ENCODE data around the gene GTF2F2. TPM values are rescaled to one million over a fixed set of nuclear protein-coding genes. Genes with fewer than 3 reads are reported as not detected.
A peak's percentile ranks its signal among the peaks of the same experiment; 100 is the strongest.

Gene GTF2F2
- total RNA-seq, 6 donors from 2014 or later: 10.2 to 29.3 (median 18.2) TPM

DNA sequence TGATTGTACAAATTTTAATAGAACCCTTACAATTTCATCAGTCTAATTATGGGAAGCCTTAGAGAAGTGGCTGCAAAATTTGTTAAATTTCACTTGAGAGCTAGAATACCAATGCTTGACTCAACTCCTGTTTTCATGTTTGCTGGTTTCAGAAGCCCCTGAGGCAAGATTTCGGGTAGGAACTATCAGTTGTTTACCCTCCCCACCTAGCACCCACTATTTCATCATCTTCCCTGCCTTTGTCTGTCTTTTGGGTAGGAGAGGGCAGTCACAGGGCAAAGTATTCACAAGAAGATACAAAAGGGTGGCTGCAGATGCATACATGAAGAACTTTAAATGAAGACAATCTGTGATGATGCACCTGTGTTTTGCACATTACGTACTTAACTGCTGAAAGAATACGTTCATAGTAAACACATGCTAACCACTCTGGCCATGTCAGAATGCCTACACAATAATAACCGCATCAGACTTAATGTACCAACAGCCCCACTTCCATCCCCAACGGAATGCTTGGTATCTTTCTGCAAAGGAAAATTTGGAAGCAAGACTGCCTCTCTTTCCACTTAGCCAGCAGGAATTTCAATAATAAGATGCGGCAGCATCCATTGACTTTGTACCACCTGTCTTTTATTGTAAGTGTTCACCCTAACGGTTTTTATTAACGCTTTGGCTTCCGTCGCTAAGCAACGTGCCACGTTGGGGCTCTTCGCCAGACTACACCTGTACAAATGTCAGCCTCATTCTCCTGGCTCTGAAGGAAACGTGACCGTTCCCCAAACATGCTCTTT is 190.2 kb downstream of the GTF2F2 start:
- DNase-seq (no peak), ATAC-seq (ENCODE audit: low FRiP score in 2 of 2) (no peak)
- no peak overlapping the region for H3K27ac ChIP-seq
- no peaks in the 10 kb centered on the region for H3K9me3 ChIP-seq
- WGBS, 2 donors: 22 to 26% methylated on average over 15 of the region's 15 CpGs
- H3K4me1 ChIP-seq: peaks cover 10 to 18% (median 13%) of the 10 kb centered on the region in 4 donors
- no peaks in the 10 kb centered on the region for H3K36me3 ChIP-seq
- no peaks in the 10 kb centered on the region for H3K27me3 ChIP-seq
- TF ChIP-seq POLR2AphosphoS5 (IDR thresholded peaks at IDR 0.05): no peak
- TF ChIP-seq EP300 (IDR thresholded peaks at IDR 0.05): no peak
- TF ChIP-seq, protein P1, sequence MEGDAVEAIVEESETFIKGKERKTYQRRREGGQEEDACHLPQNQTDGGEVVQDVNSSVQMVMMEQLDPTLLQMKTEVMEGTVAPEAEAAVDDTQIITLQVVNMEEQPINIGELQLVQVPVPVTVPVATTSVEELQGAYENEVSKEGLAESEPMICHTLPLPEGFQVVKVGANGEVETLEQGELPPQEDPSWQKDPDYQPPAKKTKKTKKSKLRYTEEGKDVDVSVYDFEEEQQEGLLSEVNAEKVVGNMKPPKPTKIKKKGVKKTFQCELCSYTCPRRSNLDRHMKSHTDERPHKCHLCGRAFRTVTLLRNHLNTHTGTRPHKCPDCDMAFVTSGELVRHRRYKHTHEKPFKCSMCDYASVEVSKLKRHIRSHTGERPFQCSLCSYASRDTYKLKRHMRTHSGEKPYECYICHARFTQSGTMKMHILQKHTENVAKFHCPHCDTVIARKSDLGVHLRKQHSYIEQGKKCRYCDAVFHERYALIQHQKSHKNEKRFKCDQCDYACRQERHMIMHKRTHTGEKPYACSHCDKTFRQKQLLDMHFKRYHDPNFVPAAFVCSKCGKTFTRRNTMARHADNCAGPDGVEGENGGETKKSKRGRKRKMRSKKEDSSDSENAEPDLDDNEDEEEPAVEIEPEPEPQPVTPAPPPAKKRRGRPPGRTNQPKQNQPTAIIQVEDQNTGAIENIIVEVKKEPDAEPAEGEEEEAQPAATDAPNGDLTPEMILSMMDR (IDR thresholded peaks at IDR 0.05): no peak
- no peak for TF ChIP-seq POLR2A (IDR thresholded peaks at IDR 0.05)
- peak overlapping the region in 3 of 4 donors; percentile 39 to 54 (median 53) for H3K4me3 ChIP-seq

DNA sequence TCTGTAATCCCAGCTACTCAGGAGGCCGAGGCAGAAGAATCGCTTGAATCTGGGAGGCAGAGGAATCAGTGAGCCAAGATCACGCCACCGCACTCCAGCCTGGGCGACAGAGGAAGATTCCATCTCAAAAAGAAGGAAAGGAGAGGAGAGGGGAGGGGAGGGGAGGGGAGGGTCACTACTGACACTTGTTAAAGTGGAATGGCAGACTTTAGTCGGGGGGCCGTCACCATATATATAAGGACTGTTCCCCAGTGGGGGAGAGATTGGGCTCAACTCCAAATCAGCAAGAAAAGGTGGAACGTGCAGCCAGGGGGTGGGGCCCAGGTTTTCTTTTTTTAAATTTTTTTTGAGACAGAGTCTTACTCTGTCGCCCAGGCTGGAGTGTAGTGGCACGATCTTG is 194.5 kb downstream of the GTF2F2 start:
- Histone ChIP-seq H3K9me3 (no peaks in the 10 kb centered on the region), H3K4me1 (peaks cover 10 to 14% (median 13%) of the 10 kb centered on the region in 4 donors), H3K27ac (no peak overlapping the region), H3K4me3 (no peak overlapping the region), H3K36me3 (no peaks in the 10 kb centered on the region), H3K27me3 (no peaks in the 10 kb centered on the region)
- WGBS, 2 donors: 85 to 93% methylated on average over 10 of the region's 10 CpGs
- DNase-seq: no peak
- no peak for ATAC-seq (ENCODE audit: low FRiP score in 2 of 2)
- no peak for TF ChIP-seq POLR2AphosphoS5 (IDR thresholded peaks at IDR 0.05)
- TF ChIP-seq EP300 (IDR thresholded peaks at IDR 0.05): no peak
- no peak for TF ChIP-seq POLR2A (IDR thresholded peaks at IDR 0.05)

DNA sequence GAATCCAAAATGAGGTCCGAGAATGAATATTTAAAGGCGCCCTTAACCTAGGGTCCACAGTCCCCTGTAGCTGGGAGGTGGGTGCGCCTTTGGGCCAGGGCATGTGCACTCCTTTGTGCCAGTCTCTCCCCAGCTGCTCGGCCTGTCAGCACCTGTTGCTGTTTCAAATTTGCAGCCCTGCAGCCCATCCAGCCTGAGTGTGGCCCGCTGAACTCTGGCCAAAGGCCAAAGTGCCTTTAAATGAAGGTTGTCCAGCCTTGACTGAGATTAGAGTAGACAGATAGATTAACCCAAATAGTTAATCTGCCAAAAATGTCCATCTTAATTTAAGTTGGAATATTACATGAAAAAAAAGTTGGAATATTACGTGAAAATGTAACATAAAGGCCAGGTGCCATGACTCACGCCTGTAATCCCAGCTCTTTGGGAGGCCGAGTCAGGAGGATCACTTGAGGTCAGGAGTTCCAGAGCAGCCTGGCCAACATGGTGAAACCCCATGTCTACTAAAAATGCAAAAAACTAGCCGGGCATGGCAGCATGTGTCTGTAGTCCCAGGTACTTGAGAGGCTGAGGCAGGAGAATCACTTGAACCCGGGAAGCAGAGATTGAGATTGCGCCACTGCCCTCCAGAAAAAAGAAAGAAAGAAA is 195.3 kb downstream of the GTF2F2 start:
- no peak overlapping the region for H3K27ac ChIP-seq
- no peak for TF ChIP-seq POLR2AphosphoS5 (IDR thresholded peaks at IDR 0.05)
- TF ChIP-seq, protein P1 (IDR thresholded peaks at IDR 0.05): no peak
- no peak for TF ChIP-seq POLR2A (IDR thresholded peaks at IDR 0.05)
- TF ChIP-seq EP300 (IDR thresholded peaks at IDR 0.05): no peak
- H3K9me3 ChIP-seq: no peaks in the 10 kb centered on the region
- DNase-seq: no peak
- H3K4me1 ChIP-seq: peaks cover 10 to 17% (median 13%) of the 10 kb centered on the region in 4 donors
- no peak for ATAC-seq (ENCODE audit: low FRiP score in 2 of 2)
- 85 to 87% methylated on average over 11 of the region's 11 CpGs for WGBS, 2 donors
- H3K4me3 ChIP-seq: no peak overlapping the region
- H3K36me3 ChIP-seq: no peaks in the 10 kb centered on the region
- H3K27me3 ChIP-seq: no peaks in the 10 kb centered on the region

DNA sequence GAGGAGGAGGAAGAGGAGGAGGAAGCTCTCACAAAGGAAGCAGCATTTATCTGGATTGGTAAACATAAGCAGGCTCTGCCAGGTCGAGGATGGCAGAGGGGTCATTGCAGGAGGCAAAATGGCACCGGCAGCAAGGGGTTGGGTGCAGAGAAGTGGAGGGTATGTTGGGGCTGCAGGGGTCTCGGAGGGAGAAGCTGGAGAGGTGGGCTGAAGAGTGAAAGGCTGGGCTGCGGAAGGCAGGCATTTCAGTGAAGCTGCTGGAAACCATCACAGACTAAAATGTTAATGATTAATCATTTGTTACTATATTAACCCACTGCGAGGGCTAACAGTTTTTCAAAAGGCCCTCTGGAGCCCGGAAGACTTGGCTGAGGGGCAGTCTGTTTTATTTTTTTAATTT is 196.0 kb downstream of the GTF2F2 start:
- no peak for DNase-seq
- H3K27me3 ChIP-seq: no peaks in the 10 kb centered on the region
- H3K36me3 ChIP-seq: no peaks in the 10 kb centered on the region
- H3K9me3 ChIP-seq: no peaks in the 10 kb centered on the region
- WGBS, 2 donors: 44 to 47% methylated on average over 6 of the region's 6 CpGs
- ATAC-seq (ENCODE audit: low FRiP score in 2 of 2): no peak
- peaks cover 7 to 17% (median 12%) of the 10 kb centered on the region in 4 donors for H3K4me1 ChIP-seq
- H3K27ac ChIP-seq: no peak overlapping the region
- no peak overlapping the region for H3K4me3 ChIP-seq
- no peak for TF ChIP-seq POLR2A (IDR thresholded peaks at IDR 0.05)
- TF ChIP-seq EP300 (IDR thresholded peaks at IDR 0.05): no peak
- TF ChIP-seq, protein P1 (IDR thresholded peaks at IDR 0.05): no peak
- no peak for TF ChIP-seq POLR2AphosphoS5 (IDR thresholded peaks at IDR 0.05)

DNA sequence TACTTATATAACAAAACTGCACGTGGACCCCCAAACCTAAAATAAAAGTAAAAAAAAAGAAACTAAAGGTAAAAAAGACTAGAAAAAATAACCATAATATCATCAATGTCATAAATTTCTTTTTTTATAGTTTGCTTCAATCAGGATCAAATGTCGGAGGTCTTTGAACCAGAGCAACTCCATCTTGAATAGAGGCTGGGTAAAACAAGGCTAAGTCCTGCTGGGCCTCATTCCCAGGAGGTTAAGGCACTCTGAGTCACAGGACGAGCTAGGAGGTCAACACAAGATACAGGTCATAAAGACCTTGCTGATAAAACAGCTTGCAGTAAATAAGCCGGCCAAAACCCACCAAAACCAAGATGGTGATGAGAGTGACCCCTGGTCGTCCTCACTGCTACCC is 196.7 kb downstream of the GTF2F2 start:
- DNase-seq: no peak
- Histone ChIP-seq H3K4me1 (peaks cover under 1 to 14% (median 8%) of the 10 kb centered on the region in 4 donors), H3K27me3 (no peaks in the 10 kb centered on the region), H3K36me3 (no peaks in the 10 kb centered on the region), H3K9me3 (no peaks in the 10 kb centered on the region), H3K27ac (no peak overlapping the region), H3K4me3 (no peak overlapping the region)
- TF ChIP-seq, protein P1 (IDR thresholded peaks at IDR 0.05): no peak
- TF ChIP-seq POLR2AphosphoS5 (IDR thresholded peaks at IDR 0.05) (no peak), POLR2A (IDR thresholded peaks at IDR 0.05) (no peak), EP300 (IDR thresholded peaks at IDR 0.05) (no peak)
- no peak for ATAC-seq (ENCODE audit: low FRiP score in 2 of 2)
- WGBS, 2 donors: 94 to 96% methylated on average over 5 of the region's 5 CpGs

Measured in upper lobe of left lung (tissue), 6 donors.